T-helper 1 cell (primary cell): ENCODE data around the gene PWWP2B.

Source experiments
- DNase-seq, 5 donors: peaks; one replicate each; pipeline ENCODE4 v3.0.0-alpha.2; 2012 to 2020

The PWWP2B gene

GRCh38 chr10:132420469-132420980, 23.5 kb downstream of the PWWP2B start:
- DNase-seq: no peak

- DNase-seq: no peak
Measured at GRCh38 chr10:132420981-132421846, 24.2 kb downstream of the PWWP2B start.

GRCh38 chr10:132421847-132422751, 25.1 kb downstream of the PWWP2B start:
- DNase-seq: no peak

- DNase-seq: no peak
Measured at GRCh38 chr10:132422903-132423825, 26.2 kb downstream of the PWWP2B start.

- DNase-seq: no peak
Measured at GRCh38 chr10:132423966-132424861, 27.2 kb downstream of the PWWP2B start.

- no peak for DNase-seq
Measured at GRCh38 chr10:132425029-132425756, 28.2 kb downstream of the PWWP2B start.

GRCh38 chr10:132425757-132426155, 28.8 kb downstream of the PWWP2B start:
- DNase-seq: no peak

- DNase-seq: no peak
Measured at GRCh38 chr10:132427006-132427771, 30.2 kb downstream of the PWWP2B start.

- no peak for DNase-seq
Measured at GRCh38 chr10:132427939-132428367, 31.0 kb downstream of the PWWP2B start.

GRCh38 chr10:132428486-132428995, 31.5 kb downstream of the PWWP2B start:
- no peak for DNase-seq

GRCh38 chr10:132429281-132430230, 32.6 kb downstream of the PWWP2B start:
- no peak for DNase-seq

GRCh38 chr10:132430231-132430743, 33.3 kb downstream of the PWWP2B start:
- DNase-seq: no peak

- no peak for DNase-seq
Measured at GRCh38 chr10:132430861-132431271, 33.9 kb downstream of the PWWP2B start.

- DNase-seq: no peak
Measured at GRCh38 chr10:132431537-132432175, 34.7 kb downstream of the PWWP2B start.

GRCh38 chr10:132432176-132432540, 35.2 kb downstream of the PWWP2B start:
- DNase-seq: no peak

GRCh38 chr10:132433671-132434340, 36.8 kb downstream of the PWWP2B start:
- DNase-seq: no peak
